ENCODE measurements around the gene ZIC1.

The ZIC1 gene

DNA sequence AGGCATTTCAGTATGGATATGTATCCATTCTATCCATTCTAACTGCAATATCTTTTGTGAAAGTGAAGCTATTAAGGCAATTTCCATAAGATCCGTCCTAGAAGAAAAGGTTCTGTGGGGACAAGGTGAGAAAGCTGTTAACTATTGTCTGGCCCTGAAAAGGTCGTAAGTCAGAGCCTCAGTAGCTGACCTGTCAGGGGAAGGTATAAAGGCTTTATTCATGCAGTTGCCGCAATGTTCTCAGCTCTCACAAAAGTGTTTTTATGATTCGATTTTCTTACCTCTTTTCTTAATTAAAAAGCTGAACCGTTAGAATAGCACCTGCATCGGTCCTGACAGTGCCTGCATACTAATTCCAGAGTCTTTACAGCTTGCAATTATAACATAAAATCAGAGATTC is 27.6 kb upstream of the ZIC1 start:
- no peak overlapping the region for H3K4me3 ChIP-seq (ENCODE audit: low read depth, low read length)
- TF ChIP-seq, protein P1, sequence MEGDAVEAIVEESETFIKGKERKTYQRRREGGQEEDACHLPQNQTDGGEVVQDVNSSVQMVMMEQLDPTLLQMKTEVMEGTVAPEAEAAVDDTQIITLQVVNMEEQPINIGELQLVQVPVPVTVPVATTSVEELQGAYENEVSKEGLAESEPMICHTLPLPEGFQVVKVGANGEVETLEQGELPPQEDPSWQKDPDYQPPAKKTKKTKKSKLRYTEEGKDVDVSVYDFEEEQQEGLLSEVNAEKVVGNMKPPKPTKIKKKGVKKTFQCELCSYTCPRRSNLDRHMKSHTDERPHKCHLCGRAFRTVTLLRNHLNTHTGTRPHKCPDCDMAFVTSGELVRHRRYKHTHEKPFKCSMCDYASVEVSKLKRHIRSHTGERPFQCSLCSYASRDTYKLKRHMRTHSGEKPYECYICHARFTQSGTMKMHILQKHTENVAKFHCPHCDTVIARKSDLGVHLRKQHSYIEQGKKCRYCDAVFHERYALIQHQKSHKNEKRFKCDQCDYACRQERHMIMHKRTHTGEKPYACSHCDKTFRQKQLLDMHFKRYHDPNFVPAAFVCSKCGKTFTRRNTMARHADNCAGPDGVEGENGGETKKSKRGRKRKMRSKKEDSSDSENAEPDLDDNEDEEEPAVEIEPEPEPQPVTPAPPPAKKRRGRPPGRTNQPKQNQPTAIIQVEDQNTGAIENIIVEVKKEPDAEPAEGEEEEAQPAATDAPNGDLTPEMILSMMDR (IDR thresholded peaks at IDR 0.05; ENCODE audit: low read depth, low read length): no peak

DNA sequence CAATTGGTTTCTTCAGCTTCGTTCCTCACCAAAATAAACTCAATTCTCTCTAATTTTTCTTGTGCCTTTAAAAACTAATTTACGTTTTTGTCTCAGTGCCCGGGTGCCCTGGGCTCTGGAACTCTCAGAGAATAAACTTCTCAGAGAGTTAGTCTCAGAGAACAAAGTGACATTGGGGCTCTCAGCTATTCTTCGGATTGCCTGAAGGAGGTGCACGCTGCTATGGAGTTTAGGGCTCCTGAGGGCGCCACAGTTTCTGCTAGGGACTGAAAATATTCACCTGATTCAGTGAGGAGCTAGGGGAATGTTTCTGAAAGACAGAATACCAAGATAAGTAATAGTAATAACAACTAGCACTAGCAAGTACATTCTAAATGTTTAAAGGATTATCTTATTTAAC is 25.5 kb upstream of the ZIC1 start:
- TF ChIP-seq, protein P1 (IDR thresholded peaks at IDR 0.05; ENCODE audit: low read depth, low read length): no peak
- no peak overlapping the region for H3K4me3 ChIP-seq (ENCODE audit: low read depth, low read length)

DNA sequence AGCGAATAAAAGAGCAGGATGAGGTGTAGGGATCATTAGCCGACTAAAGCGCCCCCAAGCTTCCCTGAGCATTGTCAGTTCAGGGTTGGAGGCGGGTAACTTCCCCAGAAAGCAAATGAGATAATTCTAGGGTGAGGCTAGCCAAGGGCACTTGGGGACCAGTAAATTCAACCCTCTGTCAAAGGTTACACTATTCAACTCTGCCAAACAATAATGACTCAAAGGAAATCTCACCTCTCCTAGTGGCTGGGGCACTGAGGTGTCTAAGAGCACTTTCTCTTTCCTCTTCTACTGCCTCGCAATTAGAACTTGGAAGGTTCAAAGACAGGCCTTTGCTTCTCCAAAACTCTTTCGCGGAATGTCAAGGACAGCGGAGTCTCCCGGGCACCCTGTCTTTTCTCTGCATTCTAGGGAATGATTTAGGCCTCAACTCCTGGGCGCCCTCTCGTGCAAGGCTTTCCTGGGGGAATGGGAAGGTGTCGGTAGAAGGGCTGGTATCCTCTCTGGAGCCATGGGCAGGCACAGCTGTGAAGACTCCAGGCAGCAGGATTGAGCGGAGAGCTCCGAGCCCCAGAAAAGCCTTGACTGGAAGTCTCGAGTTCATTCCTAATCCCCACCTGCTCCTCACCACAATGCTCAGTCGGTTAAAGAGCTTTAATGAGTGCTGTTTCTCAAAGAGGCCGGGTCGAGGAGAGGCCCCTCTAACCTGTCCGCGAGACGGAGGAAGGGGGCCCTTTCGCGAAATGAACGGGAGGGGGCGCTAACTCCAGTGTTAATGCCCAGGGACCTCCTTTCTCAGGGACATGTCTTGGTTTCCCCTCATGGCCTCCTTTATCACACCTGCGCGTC is 24.7 kb upstream of the ZIC1 start:
- TF ChIP-seq, protein P1 (IDR thresholded peaks at IDR 0.05; ENCODE audit: low read depth, low read length): 0 out of 2 replicates have a peak, but pooled peaks have one; percentile 11
- no peak overlapping the region for H3K4me3 ChIP-seq (ENCODE audit: low read depth, low read length)

DNA sequence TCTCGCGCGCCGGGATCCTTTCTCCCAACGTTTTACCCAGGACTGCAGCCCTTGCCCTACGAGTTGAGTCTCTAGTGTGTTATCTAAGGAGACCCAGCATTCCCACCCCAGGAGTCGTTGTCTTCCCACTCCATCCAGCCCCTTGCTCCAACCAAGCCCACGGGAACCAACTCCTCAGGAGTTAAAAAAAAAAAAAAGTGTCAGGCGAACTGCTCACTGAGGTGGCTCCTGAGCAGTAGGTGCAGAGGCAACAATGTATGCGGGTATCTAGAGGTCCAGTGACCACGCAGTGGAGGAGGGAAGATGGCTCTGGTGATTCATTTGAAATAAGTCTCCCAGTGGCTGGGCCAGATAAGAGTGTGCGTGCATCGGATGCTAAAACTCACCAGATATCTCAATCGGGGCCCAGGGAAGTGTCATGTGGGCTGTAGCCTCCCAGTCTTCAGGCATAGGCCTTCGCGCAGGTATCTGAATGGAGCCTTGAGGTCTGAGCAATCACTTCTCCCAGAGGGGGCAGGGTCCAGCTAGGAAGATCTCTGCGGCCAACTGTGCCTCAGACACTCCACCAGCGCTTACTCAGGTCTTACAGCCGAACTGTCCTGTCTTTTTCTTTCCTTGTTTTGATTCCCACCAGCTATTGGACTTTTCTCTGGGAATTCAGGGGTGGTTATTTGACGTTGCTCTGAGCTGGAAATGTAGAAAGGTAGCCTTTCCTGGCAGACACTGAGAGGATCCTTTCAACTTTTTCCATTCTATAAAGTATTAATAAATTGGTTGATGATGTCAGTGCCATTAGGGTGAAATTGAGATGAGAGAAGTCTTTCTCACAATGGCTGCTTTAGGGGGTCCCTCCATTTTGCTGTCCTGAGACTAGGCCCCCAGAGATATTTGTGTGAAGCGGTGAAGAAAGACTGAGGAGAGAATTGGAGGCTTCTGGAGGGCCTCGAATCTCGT is 23.8 kb upstream of the ZIC1 start:
- TF ChIP-seq, protein P1 (IDR thresholded peaks at IDR 0.05; ENCODE audit: low read depth, low read length): no peak
- no peak overlapping the region for H3K4me3 ChIP-seq (ENCODE audit: low read depth, low read length)

DNA sequence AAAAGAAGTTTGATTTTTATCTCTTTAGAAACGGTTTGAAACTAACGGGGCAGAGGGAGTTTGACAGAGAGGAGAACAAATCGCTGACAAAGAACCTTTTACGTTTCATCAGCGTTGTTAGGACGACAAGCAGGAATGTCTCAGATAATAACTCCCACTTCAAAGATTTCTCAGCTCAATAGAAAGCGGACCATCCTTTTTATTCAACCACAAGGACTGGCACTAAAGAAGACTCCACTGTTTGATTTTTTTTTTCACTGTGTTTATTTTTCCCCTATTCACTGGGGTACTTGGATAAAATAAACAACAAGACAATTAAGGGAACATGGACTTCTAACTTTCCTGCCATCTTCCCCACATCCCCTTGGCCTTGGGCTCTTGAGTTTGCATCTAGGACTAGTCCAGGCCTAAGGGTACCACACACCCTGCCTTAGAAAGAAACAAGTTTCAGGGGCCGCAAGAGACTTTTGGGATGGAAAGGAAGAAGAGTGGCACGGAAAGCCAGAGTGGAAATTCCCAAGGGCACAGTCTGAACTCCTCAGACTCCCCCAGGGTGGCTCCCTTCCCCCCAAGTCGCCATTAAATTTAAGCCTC is 21.8 kb upstream of the ZIC1 start:
- TF ChIP-seq, protein P1 (IDR thresholded peaks at IDR 0.05; ENCODE audit: low read depth, low read length): no peak
- no peak overlapping the region for H3K4me3 ChIP-seq (ENCODE audit: low read depth, low read length)

DNA sequence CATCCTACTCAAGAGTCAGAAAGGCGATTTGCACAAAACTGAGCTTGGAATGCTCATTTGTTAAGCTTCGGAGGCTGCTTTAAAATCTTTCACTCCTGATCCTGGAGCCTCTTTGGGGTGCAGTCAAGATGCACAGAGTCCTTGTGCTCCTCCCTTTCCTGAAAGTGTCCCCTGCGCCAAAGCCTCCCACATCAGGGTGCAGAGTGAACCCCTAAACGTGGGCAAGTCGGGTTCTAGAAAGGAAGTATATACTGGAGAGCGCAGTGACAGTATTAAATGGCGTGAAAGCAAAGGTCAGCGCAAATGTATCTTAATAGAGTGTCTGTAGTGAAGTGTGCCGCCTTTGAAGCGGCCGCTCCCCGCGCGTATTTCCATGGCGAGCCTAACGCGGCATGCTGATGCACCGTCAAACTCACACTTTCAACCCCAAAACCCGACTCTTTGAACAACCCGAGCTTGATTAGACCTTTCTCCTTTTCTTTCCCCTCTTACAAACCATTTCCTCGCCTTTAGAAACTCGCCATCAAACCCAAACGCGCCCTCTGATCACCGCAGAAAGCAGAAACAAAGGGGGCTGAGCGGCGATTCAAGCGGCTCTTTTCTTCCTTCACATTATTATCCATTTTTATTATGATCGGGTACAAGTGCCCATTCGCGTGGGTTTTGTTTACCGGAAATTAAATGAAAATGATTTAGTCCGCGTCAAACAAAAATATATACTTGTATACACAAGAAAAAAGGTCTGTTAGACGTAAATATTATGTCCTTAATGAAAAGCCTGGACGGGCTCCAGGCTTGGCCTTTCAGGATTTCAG is 21.1 kb upstream of the ZIC1 start:
- TF ChIP-seq, protein P1 (IDR thresholded peaks at IDR 0.05; ENCODE audit: low read depth, low read length): no peak

More for the DNA sequence above, 21.1 kb upstream of the ZIC1 start:
- no peak overlapping the region for H3K4me3 ChIP-seq (ENCODE audit: low read depth, low read length)
